Measurements from ENCODE around the gene TSSK6. TPM values are rescaled to one million over a fixed set of nuclear protein-coding genes. Genes with fewer than 3 reads are reported as not detected.

Gene TSSK6
- total RNA-seq, 1 experiment from 2014 or later = 2.4 TPM

- in situ Hi-C loops (cut with HindIII; ENCODE audit: low sequenced_read_pairs) = no loop called here
- DNase-seq (ENCODE audit: low spot score) = no peak
Measured at GRCh38 chr19:19546751-19547162, 31.4 kb upstream of the TSSK6 start.

- in situ Hi-C loops (cut with HindIII; ENCODE audit: low sequenced_read_pairs) = no loop called here
- DNase-seq (ENCODE audit: low spot score) = no peak
Measured at GRCh38 chr19:19545707-19546106, 30.4 kb upstream of the TSSK6 start.

- in situ Hi-C loops (cut with HindIII; ENCODE audit: low sequenced_read_pairs) = no loop called here
- DNase-seq (ENCODE audit: low spot score) = no peak
Measured at GRCh38 chr19:19544954-19545591, 29.7 kb upstream of the TSSK6 start.

GRCh38 chr19:19544257-19544953, 29.1 kb upstream of the TSSK6 start:
- in situ Hi-C loops (cut with HindIII; ENCODE audit: low sequenced_read_pairs) = no loop called here

GRCh38 chr19:19543640-19544039, 28.3 kb upstream of the TSSK6 start:
- in situ Hi-C loops (cut with HindIII; ENCODE audit: low sequenced_read_pairs) = no loop called here
- no peak for DNase-seq (ENCODE audit: low spot score)

More at GRCh38 chr19:19544257-19544953, 29.1 kb upstream of the TSSK6 start:
- DNase-seq (ENCODE audit: low spot score) = no peak

- DNase-seq (ENCODE audit: low spot score) = no peak
- in situ Hi-C loops (cut with HindIII; ENCODE audit: low sequenced_read_pairs) = no loop called here
Measured at GRCh38 chr19:19543101-19543500, 27.8 kb upstream of the TSSK6 start.

- DNase-seq (ENCODE audit: low spot score) = no peak
Measured at GRCh38 chr19:19542507-19542906, 27.2 kb upstream of the TSSK6 start.

GRCh38 chr19:19541616-19542015, 26.3 kb upstream of the TSSK6 start:
- in situ Hi-C loops (cut with HindIII; ENCODE audit: low sequenced_read_pairs) = no loop called here
- DNase-seq (ENCODE audit: low spot score) = no peak

More at GRCh38 chr19:19542507-19542906, 27.2 kb upstream of the TSSK6 start:
- in situ Hi-C loops (cut with HindIII; ENCODE audit: low sequenced_read_pairs) = no loop called here

GRCh38 chr19:19540715-19541515, 25.6 kb upstream of the TSSK6 start:
- DNase-seq (ENCODE audit: low spot score) = no peak
- in situ Hi-C loops (cut with HindIII; ENCODE audit: low sequenced_read_pairs) = no loop called here

- DNase-seq (ENCODE audit: low spot score) = no peak
- in situ Hi-C loops (cut with HindIII; ENCODE audit: low sequenced_read_pairs) = no loop called here
Measured at GRCh38 chr19:19540064-19540714, 24.8 kb upstream of the TSSK6 start.

GRCh38 chr19:19539698-19540063, 24.3 kb upstream of the TSSK6 start:
- no peak for DNase-seq (ENCODE audit: low spot score)
- in situ Hi-C loops (cut with HindIII; ENCODE audit: low sequenced_read_pairs) = no loop called here

GRCh38 chr19:19538785-19539166, 23.4 kb upstream of the TSSK6 start:
- no peak for DNase-seq (ENCODE audit: low spot score)
- in situ Hi-C loops (cut with HindIII; ENCODE audit: low sequenced_read_pairs) = no loop called here

- no peak for DNase-seq (ENCODE audit: low spot score)
- in situ Hi-C loops (cut with HindIII; ENCODE audit: low sequenced_read_pairs) = no loop called here
Measured at GRCh38 chr19:19538061-19538784, 22.9 kb upstream of the TSSK6 start, which contains the start of gene CILP2. TSS of gene CILP2 (plus strand) at chr19:19538265. CDS start at chr19:19538350, 85 bp downstream.

- in situ Hi-C loops (cut with HindIII; ENCODE audit: low sequenced_read_pairs) = no loop called here
- DNase-seq (ENCODE audit: low spot score) = no peak
Measured at GRCh38 chr19:19537075-19538048, 22.0 kb upstream of the TSSK6 start.

GRCh38 chr19:19535311-19536191, 20.2 kb upstream of the TSSK6 start:
- in situ Hi-C loops (cut with HindIII; ENCODE audit: low sequenced_read_pairs) = no loop called here
- DNase-seq (ENCODE audit: low spot score) = no peak

- in situ Hi-C loops (cut with HindIII; ENCODE audit: low sequenced_read_pairs) = no loop called here
- no peak for DNase-seq (ENCODE audit: low spot score)
Measured at GRCh38 chr19:19534556-19535265, 19.4 kb upstream of the TSSK6 start.
